Psoas muscle (tissue), 8 donors: ENCODE results near the gene NTRK3. TPM values are rescaled to one million over a fixed set of nuclear protein-coding genes. Genes with fewer than 3 reads are reported as not detected.

Experiments used
- ATAC-seq, 4 donors: fragments of 200-7000 bp; cut with Tn5 transposase; one replicate each; pipeline ENCODE4 v1.9.1; 2020; ENCODE audit warnings: moderate library complexity in 3 of 4, mild to moderate bottlenecking in 2 of 4
- DNase-seq, 2 donors: peaks; one replicate each; pipeline ENCODE4 v3.0.0-alpha.2; 2020
- H3K27ac ChIP-seq: fragments of 200-600 bp; one replicate; pipeline ENCODE4 v1.8.0; 2022
- H3K27me3 ChIP-seq, 3 donors: fragments of 200-600 bp in 1 of 3; one replicate each; pipeline versions ENCODE4 v1.6.1 to v1.8.0; 2013 to 2022; ENCODE audit warnings: low read length in 2 of 3, mild to moderate bottlenecking in 2 of 3, moderate library complexity in 1 of 3; ENCODE audit not compliant: insufficient read depth in 3 of 3
- H3K36me3 ChIP-seq, 2 donors: fragments of 200-600 bp in 1 of 2; one replicate each; pipeline versions ENCODE4 v1.6.1 to v1.8.0; 2013 to 2022; ENCODE audit warnings: low read depth in 1 of 2, mild to moderate bottlenecking in 1 of 2, moderate library complexity in 1 of 2; ENCODE audit not compliant: insufficient read depth in 1 of 2
- H3K4me1 ChIP-seq: fragments of 200-600 bp; one replicate; pipeline ENCODE4 v1.8.0; 2022
- H3K4me3 ChIP-seq: fragments of 200-600 bp; one replicate; pipeline ENCODE4 v1.8.0; 2022; ENCODE audit warnings: mild to moderate bottlenecking
- H3K9me3 ChIP-seq: fragments of 200-600 bp; one replicate; pipeline ENCODE4 v1.8.0; 2022
- CTCF ChIP-seq: fragments of 200-600 bp; IDR thresholded peaks from one replicate; pipeline ENCODE4 v1.8.0; 2022; ENCODE audit warnings: antibody characterized with exemption
- WGBS, 3 donors: extraction: QIAGEN DNeasy Blood & Tissue Kit; methylation state at CpG; one replicate each; pipeline versions ENCODE4 v1.1.6 to v1.1.7; 2013; 5-methylcytosine and 5-hydroxymethylcytosine counted together
- intact Hi-C, 2 donors: fragments of 100-400 bp; cut with DNase I; formaldehyde crosslinking; loops; one replicate each; pipeline versions ENCODE4 v1.11.0 to v1.14.2; 2022
- polyA plus RNA-seq, 3 donors: library from polyadenylated mRNA; stranded (reverse); fragments of 200-250 nt; gene quantifications; one replicate each; pipeline ENCODE4 v1.2.3, GENCODE V29; 2013
- total RNA-seq, 4 donors: library from RNA; stranded (reverse); fragmentation: NEBNext Ultra II Directional in 2 of 4; extraction: Animal tissue kit (Norgen Biotek cat#: 25700) in 2 of 4; gene quantifications; one replicate each; pipeline versions ENCODE4 v1.2.1 to v1.2.4, GENCODE V29; 2021 to 2023
- donor health status: healthy with polysubstance abuse.
- donor health status: DM: no; HTN: no; CAD: no; lungs with moderate emphysema.
- donor health status: Bipolar disorder and iron deficiency.
- donor health status: healthy.
- donor health status: DM: yes; HTN: yes; CAD: no.
- donor health status: DM: no; HTN: no; CAD: no.
- donor health status: DM: no; HTN: no; CAD: no.
- donor health status: DM: yes; HTN: yes; CAD: no.

NTRK3 gene
- total and polyA plus RNA-seq, 7 donors, result 0.17 to 1.7 (median 0.57) TPM

GRCh38 chr15:88080616-88081015 lies 175.9 kb downstream of the NTRK3 start:
- 66 to 80% (median 70%) methylated on average over 3 of the region's 3 CpGs for WGBS, 3 donors

GRCh38 chr15:88077296-88078020 lies 179.1 kb downstream of the NTRK3 start:
- TF ChIP-seq CTCF, result no peak
- Histone ChIP-seq H3K27ac (no peak overlapping the region), H3K4me3 (no peak overlapping the region), H3K4me1 (no peaks in the 10 kb centered on the region), H3K9me3 (no peaks in the 10 kb centered on the region), H3K27me3 (no peaks in the 10 kb centered on the region), H3K36me3 (no peaks in the 10 kb centered on the region)
- 63 to 73% (median 66%) methylated on average over 12 of the region's 12 CpGs for WGBS, 3 donors
- ATAC-seq (no peak), DNase-seq (no peak)
- intact Hi-C loops, result no loop called here

More at GRCh38 chr15:88080616-88081015, 175.9 kb downstream of the NTRK3 start:
- intact Hi-C loops, result loop anchor here in 1 of 2 donors (10.0 kb wide), 1 partner anchor 76 kb away; no protein-coding TSS in a partner anchor
- H3K9me3 ChIP-seq, result no peaks in the 10 kb centered on the region
- no peak for TF ChIP-seq CTCF
- H3K27ac ChIP-seq, result no peak overlapping the region
- no peaks in the 10 kb centered on the region for H3K27me3 ChIP-seq
- H3K4me3 ChIP-seq, result no peak overlapping the region
- no peak for DNase-seq
- no peak for ATAC-seq
- no peaks in the 10 kb centered on the region for H3K36me3 ChIP-seq
- H3K4me1 ChIP-seq, result no peaks in the 10 kb centered on the region

GRCh38 chr15:88076328-88076727 lies 180.2 kb downstream of the NTRK3 start:
- H3K9me3 ChIP-seq, result no peaks in the 10 kb centered on the region
- intact Hi-C loops, result no loop called here
- no peaks in the 10 kb centered on the region for H3K4me1 ChIP-seq
- no peaks in the 10 kb centered on the region for H3K36me3 ChIP-seq
- WGBS, 3 donors, result 76 to 93% (median 90%) methylated on average over 1 of the region's 1 CpG
- no peak overlapping the region for H3K27ac ChIP-seq
- H3K27me3 ChIP-seq, result no peaks in the 10 kb centered on the region
- H3K4me3 ChIP-seq, result no peak overlapping the region
- ATAC-seq, result no peak
- no peak for DNase-seq
- TF ChIP-seq CTCF, result no peak

- Histone ChIP-seq H3K4me3 (no peak overlapping the region), H3K36me3 (no peaks in the 10 kb centered on the region), H3K27ac (no peak overlapping the region), H3K4me1 (no peaks in the 10 kb centered on the region), H3K27me3 (no peaks in the 10 kb centered on the region), H3K9me3 (no peaks in the 10 kb centered on the region)
- intact Hi-C loops, result no loop called here
- ATAC-seq, result no peak
- TF ChIP-seq CTCF, result no peak
- no peak for DNase-seq
- 65 to 76% (median 69%) methylated on average over 6 of the region's 6 CpGs for WGBS, 3 donors
Measured at GRCh38 chr15:88075102-88075501, 181.4 kb downstream of the NTRK3 start.

- no peaks in the 10 kb centered on the region for H3K4me1 ChIP-seq
- DNase-seq (no peak), ATAC-seq (no peak)
- no peak overlapping the region for H3K4me3 ChIP-seq
- intact Hi-C loops, result no loop called here
- no peaks in the 10 kb centered on the region for H3K36me3 ChIP-seq
- H3K27me3 ChIP-seq, result peaks cover 0 to 1% (median 0%) of the 10 kb centered on the region in 3 donors
- TF ChIP-seq CTCF, result no peak
- WGBS, 3 donors, result 82 to 92% (median 91%) methylated on average over 5 of the region's 5 CpGs
- H3K9me3 ChIP-seq, result no peaks in the 10 kb centered on the region
- H3K27ac ChIP-seq, result no peak overlapping the region
Measured at GRCh38 chr15:88074386-88074785, 182.2 kb downstream of the NTRK3 start.
